HEK293 (cell line): ENCODE data around the gene KATNA1.
A peak's percentile ranks its signal among the peaks of the same experiment; 100 is the strongest.

ENCODE experiments used
- CTCF ChIA-PET: fragments of 350-600 bp; formaldehyde crosslinking; extraction: SDS; loops from one replicate; lab custom pipeline; 2021; ENCODE audit warnings: antibody characterized with exemption; lab: Yijun Ruan, JAX
- POLR2A ChIA-PET: fragments of 300-600 bp; formaldehyde crosslinking; extraction: SDS; loops from one replicate; lab custom pipeline; 2020; ENCODE audit warnings: antibody characterized with exemption, inconsistent platforms; lab: Yijun Ruan, JAX
- H3K27ac ChIP-seq: fragments of 200-500 bp; sonication (Bioruptor generic); 2 replicates; pipeline ENCODE4 v1.5.1; 2014; ENCODE audit warnings: low read depth, low read length, control low read depth, inconsistent platforms; ENCODE audit errors: extremely low read depth
- H3K36me3 ChIP-seq, 2 experiments: fragments of 200-500 bp in 1 of 2; sonication (Bioruptor generic) in 1 of 2; 1 replicate in 1 of 2; 2 replicates in 1 of 2; pipeline ENCODE4 v1.5.1; 2014 to 2017; ENCODE audit warnings: inconsistent platforms in 2 of 2, low read length in 2 of 2; ENCODE audit not compliant: control insufficient read depth in 2 of 2, insufficient read depth in 1 of 2
- H3K4me1 ChIP-seq: fragments of 200-500 bp; sonication (Bioruptor generic); 2 replicates; pipeline ENCODE4 v1.5.1; 2014; ENCODE audit warnings: mild to moderate bottlenecking, low read length, inconsistent platforms; ENCODE audit not compliant: control insufficient read depth, insufficient read depth
- H3K4me3 ChIP-seq: 2 replicates; pipeline ENCODE4 v1.5.1; 2011; ENCODE audit warnings: low read depth, mild to moderate bottlenecking, control low read depth, low read length, moderate library complexity
- H3K9me3 ChIP-seq: fragments of 200-500 bp; sonication (Bioruptor generic); 2 replicates; pipeline ENCODE4 v1.5.1; 2014; ENCODE audit warnings: low read depth, low read length, inconsistent platforms; ENCODE audit not compliant: control insufficient read depth, insufficient read depth
- BCL11B ChIP-seq: fragments of 450-650 bp; formaldehyde crosslinking; IDR thresholded peaks from 2 replicates; pipeline ENCODE4 v1.5.1; 2016; ENCODE audit warnings: low read depth, missing biosample characterization, missing genetic modification characterization
- GLIS2 ChIP-seq: fragments of 450-650 bp; formaldehyde crosslinking; IDR thresholded peaks from 2 replicates; pipeline ENCODE4 v1.5.1; 2016; ENCODE audit warnings: missing biosample characterization, missing genetic modification characterization
- KLF17 ChIP-seq: fragments of 450-650 bp; formaldehyde crosslinking; IDR thresholded peaks from 2 replicates; pipeline ENCODE4 v1.5.1; 2016; ENCODE audit warnings: missing biosample characterization, missing genetic modification characterization
- KLF8 ChIP-seq: fragments of 450-650 bp; formaldehyde crosslinking; IDR thresholded peaks from 2 replicates; pipeline ENCODE4 v1.5.1; 2016; ENCODE audit warnings: missing biosample characterization, missing genetic modification characterization
- OSR2 ChIP-seq: fragments of 450-650 bp; formaldehyde crosslinking; IDR thresholded peaks from 2 replicates; pipeline ENCODE4 v1.5.1; 2016; ENCODE audit warnings: missing biosample characterization, missing genetic modification characterization
- SALL2 ChIP-seq: fragments of 450-650 bp; formaldehyde crosslinking; IDR thresholded peaks from 2 replicates; pipeline ENCODE4 v1.5.0; 2017; ENCODE audit warnings: missing biosample characterization, mild to moderate bottlenecking, missing genetic modification characterization, borderline replicate concordance
- SCRT2 ChIP-seq: fragments of 450-650 bp; formaldehyde crosslinking; IDR thresholded peaks from 2 replicates; pipeline ENCODE4 v1.5.1; 2016; ENCODE audit warnings: missing biosample characterization, missing genetic modification characterization
- SP7 ChIP-seq: fragments of 450-650 bp; formaldehyde crosslinking; IDR thresholded peaks from 2 replicates; pipeline ENCODE4 v1.5.1; 2016; ENCODE audit warnings: missing biosample characterization, missing genetic modification characterization
- YY1 ChIP-seq: fragments of 450-650 bp; formaldehyde crosslinking; IDR thresholded peaks from 2 replicates; pipeline ENCODE4 v1.5.1; 2018; ENCODE audit warnings: missing biosample characterization, missing genetic modification characterization
- ZBTB48 ChIP-seq: fragments of 450-650 bp; formaldehyde crosslinking; IDR thresholded peaks from 2 replicates; pipeline ENCODE4 v1.5.1; 2016; ENCODE audit warnings: missing biosample characterization, missing genetic modification characterization
- ZNF140 ChIP-seq: fragments of 450-650 bp; formaldehyde crosslinking; IDR thresholded peaks from 2 replicates; pipeline ENCODE4 v1.5.1; 2016; ENCODE audit warnings: missing biosample characterization, missing genetic modification characterization
- ZNF16 ChIP-seq: fragments of 450-650 bp; formaldehyde crosslinking; IDR thresholded peaks from 2 replicates; pipeline ENCODE4 v1.5.1; 2016; ENCODE audit warnings: low read depth, missing biosample characterization, missing genetic modification characterization
- ZNF174 ChIP-seq: fragments of 450-650 bp; formaldehyde crosslinking; IDR thresholded peaks from 2 replicates; pipeline ENCODE4 v1.5.0; 2017; ENCODE audit warnings: missing biosample characterization, mild to moderate bottlenecking, missing genetic modification characterization
- ZNF2 ChIP-seq: fragments of 450-650 bp; formaldehyde crosslinking; IDR thresholded peaks from 2 replicates; pipeline ENCODE4 v1.5.1; 2016; ENCODE audit warnings: missing biosample characterization, missing genetic modification characterization
- ZNF221 ChIP-seq: fragments of 450-650 bp; formaldehyde crosslinking; IDR thresholded peaks from 2 replicates; pipeline ENCODE4 v1.5.1; 2017; ENCODE audit warnings: missing biosample characterization, missing genetic modification characterization, borderline replicate concordance
- ZNF341 ChIP-seq: fragments of 450-650 bp; formaldehyde crosslinking; IDR thresholded peaks from 2 replicates; pipeline ENCODE4; 2016; ENCODE audit warnings: low read depth, missing biosample characterization, missing genetic modification characterization
- ZNF391 ChIP-seq: fragments of 450-650 bp; formaldehyde crosslinking; IDR thresholded peaks from 2 replicates; pipeline ENCODE4 v1.5.1; 2016; ENCODE audit warnings: low read depth, missing biosample characterization, missing genetic modification characterization, borderline replicate concordance
- ZNF501 ChIP-seq: fragments of 450-650 bp; formaldehyde crosslinking; IDR thresholded peaks from 2 replicates; pipeline ENCODE4 v1.5.1; 2016; ENCODE audit warnings: missing biosample characterization, missing genetic modification characterization
- ZNF558 ChIP-seq: fragments of 450-650 bp; formaldehyde crosslinking; IDR thresholded peaks from 2 replicates; pipeline ENCODE4 v1.5.1; 2016; ENCODE audit warnings: missing biosample characterization, missing genetic modification characterization
- ZNF596 ChIP-seq: fragments of 450-650 bp; IDR thresholded peaks from 2 replicates; pipeline ENCODE4 v1.5.0; 2018; ENCODE audit warnings: missing biosample characterization, mild to moderate bottlenecking, missing genetic modification characterization, moderate library complexity
- ZNF600 ChIP-seq: fragments of 450-650 bp; formaldehyde crosslinking; IDR thresholded peaks from 2 replicates; pipeline ENCODE4 v1.5.1; 2016; ENCODE audit warnings: missing biosample characterization, missing genetic modification characterization
- ZNF610 ChIP-seq: fragments of 450-650 bp; formaldehyde crosslinking; IDR thresholded peaks from 2 replicates; pipeline ENCODE4 v1.5.1; 2016; ENCODE audit warnings: missing biosample characterization, missing genetic modification characterization, borderline replicate concordance
- ZNF629 ChIP-seq: fragments of 450-650 bp; formaldehyde crosslinking; IDR thresholded peaks from 2 replicates; pipeline ENCODE4 v1.5.1; 2017; ENCODE audit warnings: missing biosample characterization, missing genetic modification characterization
- ZNF660 ChIP-seq: fragments of 450-650 bp; IDR thresholded peaks from 2 replicates; pipeline ENCODE4 v1.5.1; 2018; ENCODE audit warnings: missing biosample characterization, mild to moderate bottlenecking, missing genetic modification characterization
- ZNF768 ChIP-seq: fragments of 450-650 bp; formaldehyde crosslinking; IDR thresholded peaks from 2 replicates; pipeline ENCODE4 v1.5.1; 2018; ENCODE audit warnings: missing biosample characterization, mild to moderate bottlenecking, missing genetic modification characterization
- ZNF791 ChIP-seq: fragments of 450-650 bp; formaldehyde crosslinking; IDR thresholded peaks from 2 replicates; pipeline ENCODE4 v1.5.1; 2016; ENCODE audit warnings: missing biosample characterization, missing genetic modification characterization
- ZSCAN16 ChIP-seq: fragments of 450-650 bp; formaldehyde crosslinking; IDR thresholded peaks from 2 replicates; pipeline ENCODE4 v1.5.1; 2016; ENCODE audit warnings: missing biosample characterization, missing genetic modification characterization
- ZSCAN30 ChIP-seq: fragments of 450-650 bp; IDR thresholded peaks from 2 replicates; pipeline ENCODE4 v1.5.1; 2018; ENCODE audit warnings: missing biosample characterization, mild to moderate bottlenecking, missing genetic modification characterization, moderate library complexity
- TF ChIP-seq, protein P1 (sequence below): fragments of 450-650 bp; formaldehyde crosslinking; IDR thresholded peaks from 2 replicates; pipeline ENCODE4 v1.5.1; 2017; ENCODE audit warnings: missing biosample characterization, mild to moderate bottlenecking, missing genetic modification characterization, moderate library complexity
- TF ChIP-seq, protein P2 (sequence below): fragments of 450-650 bp; formaldehyde crosslinking; IDR thresholded peaks from 2 replicates; pipeline ENCODE4 v1.5.1; 2016; ENCODE audit warnings: missing biosample characterization, missing genetic modification characterization
- TF ChIP-seq, protein P3 (sequence below): fragments of 450-650 bp; formaldehyde crosslinking; IDR thresholded peaks from 2 replicates; pipeline ENCODE4 v1.5.1; 2016; ENCODE audit warnings: missing biosample characterization, missing genetic modification characterization

KATNA1 gene

DNA sequence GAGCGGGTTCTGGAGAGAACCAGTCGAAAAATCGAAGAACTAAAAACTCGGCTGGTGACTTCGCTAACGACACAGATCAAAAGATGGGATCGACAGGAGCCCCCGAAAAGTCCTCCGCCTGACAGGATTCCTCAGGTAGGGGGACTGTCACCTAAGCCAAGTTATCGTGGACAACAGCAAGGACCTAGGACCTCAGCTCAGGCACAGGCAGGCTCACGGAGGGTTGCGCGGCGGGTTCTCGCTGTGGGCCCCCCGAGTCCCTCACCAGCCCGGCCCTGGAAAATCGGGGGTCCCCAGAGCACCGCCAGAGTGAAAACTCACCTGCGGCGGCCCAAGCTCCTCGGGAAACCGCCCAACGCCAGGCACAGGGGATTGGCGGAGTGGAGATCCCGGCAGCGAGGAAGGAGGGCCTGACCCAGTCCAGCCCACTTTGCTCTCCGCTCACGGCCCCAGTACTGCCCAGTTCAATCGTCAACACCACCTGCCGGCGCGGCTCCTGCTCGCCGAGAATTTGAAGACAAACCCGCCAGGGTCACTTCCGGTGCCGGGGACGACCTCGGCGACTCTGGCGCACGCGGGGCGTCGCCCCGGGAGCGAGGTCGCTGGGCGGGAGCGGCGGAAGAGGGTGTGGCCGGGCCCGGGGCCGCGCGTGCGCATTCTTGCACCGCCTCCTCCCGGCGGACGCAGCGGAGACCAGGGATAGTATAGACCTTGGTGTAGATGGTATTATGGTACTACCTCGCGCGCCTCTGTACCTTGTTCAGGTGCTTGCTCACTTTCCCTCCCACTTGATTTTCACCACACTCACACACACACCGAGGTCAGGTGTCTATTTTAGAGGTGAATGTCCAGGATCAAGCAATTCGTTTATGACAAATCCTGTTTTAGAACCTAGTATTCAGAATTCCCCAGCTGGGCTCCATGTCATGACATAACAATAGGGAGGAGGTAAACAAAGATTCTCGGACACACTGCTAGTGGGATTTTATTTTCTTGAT, at the start of gene KATNA1:
Gene KATNA1, minus strand, starts transcription at position 567 of the 998 bp plus-strand sequence. CDS start 10,167 bp downstream, outside the sequence.
- H3K4me1 ChIP-seq: peaks cover 7% of the 10 kb centered on the region
- peak within 1 kb of the TSS; percentile 87 for H3K4me3 ChIP-seq
- ChIA-PET CTCF (interaction anchor here (0.9 kb wide), 1 partner anchor 8 kb away, joined by 3 read pairs; no protein-coding TSS in a partner anchor), POLR2A (interaction anchor here (0.6 to 2.2 kb wide), 7 partner anchors 11 to 82 kb away, joined by 3 to 17 read pairs (median 3); partner anchors contain the start of genes GINM1 and LATS1)
- H3K36me3 ChIP-seq: no peaks in the 10 kb centered on the region
- peak within 1 kb of the TSS; percentile 73 for H3K27ac ChIP-seq
- no peaks in the 10 kb centered on the region for H3K9me3 ChIP-seq
- peak; percentile 57; the same call in 1 of the 2 replicates for TF ChIP-seq ZNF391 (tag by site-specific recombination)
- no peak for TF ChIP-seq SALL2 (tag by site-specific recombination)
- no peak for TF ChIP-seq ZNF341 (tag by site-specific recombination)
- peak; percentile 87 for TF ChIP-seq ZSCAN30 (tag by site-specific recombination)
- TF ChIP-seq SCRT2 (tag by site-specific recombination): peak; percentile 67; the same call in 1 of the 2 replicates
- peak; percentile 75 for TF ChIP-seq ZNF629
- TF ChIP-seq, protein P1, sequence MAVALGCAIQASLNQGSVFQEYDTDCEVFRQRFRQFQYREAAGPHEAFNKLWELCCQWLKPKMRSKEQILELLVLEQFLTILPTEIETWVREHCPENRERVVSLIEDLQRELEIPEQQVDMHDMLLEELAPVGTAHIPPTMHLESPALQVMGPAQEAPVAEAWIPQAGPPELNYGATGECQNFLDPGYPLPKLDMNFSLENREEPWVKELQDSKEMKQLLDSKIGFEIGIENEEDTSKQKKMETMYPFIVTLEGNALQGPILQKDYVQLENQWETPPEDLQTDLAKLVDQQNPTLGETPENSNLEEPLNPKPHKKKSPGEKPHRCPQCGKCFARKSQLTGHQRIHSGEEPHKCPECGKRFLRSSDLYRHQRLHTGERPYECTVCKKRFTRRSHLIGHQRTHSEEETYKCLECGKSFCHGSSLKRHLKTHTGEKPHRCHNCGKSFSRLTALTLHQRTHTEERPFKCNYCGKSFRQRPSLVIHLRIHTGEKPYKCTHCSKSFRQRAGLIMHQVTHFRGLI (tag by site-specific recombination): peak; percentile 53
- TF ChIP-seq BCL11B (tag by site-specific recombination): peak; percentile 83
- TF ChIP-seq, protein P2, sequence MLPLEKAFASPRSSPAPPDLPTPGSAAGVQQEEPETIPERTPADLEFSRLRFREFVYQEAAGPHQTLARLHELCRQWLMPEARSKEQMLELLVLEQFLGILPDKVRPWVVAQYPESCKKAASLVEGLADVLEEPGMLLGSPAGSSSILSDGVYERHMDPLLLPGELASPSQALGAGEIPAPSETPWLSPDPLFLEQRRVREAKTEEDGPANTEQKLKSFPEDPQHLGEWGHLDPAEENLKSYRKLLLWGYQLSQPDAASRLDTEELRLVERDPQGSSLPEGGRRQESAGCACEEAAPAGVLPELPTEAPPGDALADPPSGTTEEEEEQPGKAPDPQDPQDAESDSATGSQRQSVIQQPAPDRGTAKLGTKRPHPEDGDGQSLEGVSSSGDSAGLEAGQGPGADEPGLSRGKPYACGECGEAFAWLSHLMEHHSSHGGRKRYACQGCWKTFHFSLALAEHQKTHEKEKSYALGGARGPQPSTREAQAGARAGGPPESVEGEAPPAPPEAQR (tag by site-specific recombination): no peak
- TF ChIP-seq ZNF768 (tag by site-specific recombination): no peak
- peak; percentile 37 for TF ChIP-seq OSR2
- no peak for TF ChIP-seq YY1
- TF ChIP-seq ZNF600 (tag by site-specific recombination): peak; percentile 82
- TF ChIP-seq ZNF791 (tag by site-specific recombination): no peak
- no peak for TF ChIP-seq ZNF221 (tag by site-specific recombination)
- peak; percentile 81; the same call in 1 of the 2 replicates for TF ChIP-seq ZBTB48 (tag by site-specific recombination)
- peak; percentile 92 for TF ChIP-seq KLF8
- no peak for TF ChIP-seq ZNF16 (tag by site-specific recombination)
- TF ChIP-seq, protein P3, sequence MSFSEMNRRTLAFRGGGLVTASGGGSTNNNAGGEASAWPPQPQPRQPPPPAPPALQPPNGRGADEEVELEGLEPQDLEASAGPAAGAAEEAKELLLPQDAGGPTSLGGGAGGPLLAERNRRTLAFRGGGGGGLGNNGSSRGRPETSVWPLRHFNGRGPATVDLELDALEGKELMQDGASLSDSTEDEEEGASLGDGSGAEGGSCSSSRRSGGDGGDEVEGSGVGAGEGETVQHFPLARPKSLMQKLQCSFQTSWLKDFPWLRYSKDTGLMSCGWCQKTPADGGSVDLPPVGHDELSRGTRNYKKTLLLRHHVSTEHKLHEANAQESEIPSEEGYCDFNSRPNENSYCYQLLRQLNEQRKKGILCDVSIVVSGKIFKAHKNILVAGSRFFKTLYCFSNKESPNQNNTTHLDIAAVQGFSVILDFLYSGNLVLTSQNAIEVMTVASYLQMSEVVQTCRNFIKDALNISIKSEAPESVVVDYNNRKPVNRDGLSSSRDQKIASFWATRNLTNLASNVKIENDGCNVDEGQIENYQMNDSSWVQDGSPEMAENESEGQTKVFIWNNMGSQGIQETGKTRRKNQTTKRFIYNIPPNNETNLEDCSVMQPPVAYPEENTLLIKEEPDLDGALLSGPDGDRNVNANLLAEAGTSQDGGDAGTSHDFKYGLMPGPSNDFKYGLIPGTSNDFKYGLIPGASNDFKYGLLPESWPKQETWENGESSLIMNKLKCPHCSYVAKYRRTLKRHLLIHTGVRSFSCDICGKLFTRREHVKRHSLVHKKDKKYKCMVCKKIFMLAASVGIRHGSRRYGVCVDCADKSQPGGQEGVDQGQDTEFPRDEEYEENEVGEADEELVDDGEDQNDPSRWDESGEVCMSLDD (tag by site-specific recombination): peak; percentile 71
- TF ChIP-seq ZNF501 (tag by site-specific recombination): peak; percentile 82; the same call in 1 of the 2 replicates
- TF ChIP-seq ZNF558 (tag by site-specific recombination): no peak
- 0 out of 2 replicates have a peak, but pooled peaks have one; percentile 27 for TF ChIP-seq ZNF610 (tag by site-specific recombination)
- TF ChIP-seq KLF17 (tag by site-specific recombination): peak; percentile 54
- 0 out of 2 replicates have a peak, but pooled peaks have one; percentile 26 for TF ChIP-seq ZNF660
- TF ChIP-seq GLIS2: peak; percentile 53
- TF ChIP-seq ZNF174 (tag by site-specific recombination): no peak
- peak; percentile 46 for TF ChIP-seq ZNF2 (tag by site-specific recombination)
- peak; percentile 74; the same call in 1 of the 2 replicates for TF ChIP-seq SP7 (tag by site-specific recombination)
- no peak for TF ChIP-seq ZNF596 (tag by site-specific recombination)
- TF ChIP-seq ZNF140: 0 out of 2 replicates have a peak, but pooled peaks have one; percentile 35
- no peak for TF ChIP-seq ZSCAN16
